HG02798 (cell line): ENCODE results near the gene GRB14.
"Not testable (repeated sequence)": the region's sequence is repeated elsewhere in the genome, so short reads cannot be mapped to it uniquely, and the experiment has no call there.

Experiments used
- ATAC-seq: cut with Tn5 transposase; IDR thresholded peaks from one replicate; pipeline ENCODE4 v1.9.1; 2021; ENCODE audit warnings: mild to moderate bottlenecking; ENCODE audit not compliant: unreplicated experiment, poor library complexity

GRB14 gene

GRCh38 chr2:164504253-164504652 lies 117.0 kb downstream of the GRB14 start:
- ATAC-seq, result no peak

- ATAC-seq, result no peak
Measured at GRCh38 chr2:164498836-164499235, 122.4 kb downstream of the GRB14 start.

GRCh38 chr2:164496881-164497280 lies 124.4 kb downstream of the GRB14 start:
- no peak for ATAC-seq

GRCh38 chr2:164496421-164496820 lies 124.9 kb downstream of the GRB14 start:
- ATAC-seq, result no peak

- no peak for ATAC-seq
Measured at GRCh38 chr2:164495491-164496223, 125.6 kb downstream of the GRB14 start.

- ATAC-seq, result no peak
Measured at GRCh38 chr2:164485541-164485940, 135.7 kb downstream of the GRB14 start.

GRCh38 chr2:164479460-164479859 lies 141.8 kb downstream of the GRB14 start:
- no peak for ATAC-seq

- no peak for ATAC-seq
Measured at GRCh38 chr2:164478205-164478604, 143.1 kb downstream of the GRB14 start.

- no peak for ATAC-seq
Measured at GRCh38 chr2:164474873-164475272, 146.4 kb downstream of the GRB14 start.

GRCh38 chr2:164473021-164473420 lies 148.3 kb downstream of the GRB14 start:
- no peak for ATAC-seq

- ATAC-seq, result not testable (repeated sequence)
Measured at GRCh38 chr2:164465047-164465446, 156.2 kb downstream of the GRB14 start.

- ATAC-seq, result no peak
Measured at GRCh38 chr2:164464376-164464775, 156.9 kb downstream of the GRB14 start.

GRCh38 chr2:164458792-164459191 lies 162.5 kb downstream of the GRB14 start:
- no peak for ATAC-seq

GRCh38 chr2:164457271-164457670 lies 164.0 kb downstream of the GRB14 start:
- no peak for ATAC-seq

- no peak for ATAC-seq
Measured at GRCh38 chr2:164456619-164457018, 164.7 kb downstream of the GRB14 start.

- no peak for ATAC-seq
Measured at GRCh38 chr2:164453656-164454305, 167.5 kb downstream of the GRB14 start.

- ATAC-seq, result no peak
Measured at GRCh38 chr2:164450278-164450677, 171.0 kb downstream of the GRB14 start.

- ATAC-seq, result no peak
Measured at GRCh38 chr2:164449706-164450105, 171.6 kb downstream of the GRB14 start.

- ATAC-seq, result no peak
Measured at GRCh38 chr2:164447660-164448059, 173.6 kb downstream of the GRB14 start.
